GM23248 (cell line): ENCODE results near the gene HNRNPH3. TPM values are rescaled to one million over a fixed set of nuclear protein-coding genes. Genes with fewer than 3 reads are reported as not detected.

Source experiments
- DNase-seq: peaks from one replicate; pipeline ENCODE4 v3.0.0-alpha.2; 2015
- H2AFZ ChIP-seq: fragments of 200-600 bp; sonication (generic); 2 replicates; pipeline ENCODE4 v1.6.1; 2016; ENCODE audit warnings: antibody characterized with exemption
- H3F3A ChIP-seq: fragments of 200-600 bp; sonication (generic); 2 replicates; pipeline ENCODE4 v1.6.1; 2016; ENCODE audit warnings: mild to moderate bottlenecking, antibody characterized with exemption, mixed run types; ENCODE audit not compliant: insufficient read depth
- H3K27ac ChIP-seq: fragments of 200-600 bp; sonication (generic); 2 replicates; pipeline ENCODE4 v1.5.1; 2016; ENCODE audit warnings: mild to moderate bottlenecking
- H3K27me3 ChIP-seq: fragments of 200-600 bp; sonication (generic); replicated peaks from 2 replicates; pipeline ENCODE4 v1.6.1; 2016; ENCODE audit warnings: mild to moderate bottlenecking; ENCODE audit not compliant: insufficient read depth
- H3K36me3 ChIP-seq: fragments of 200-600 bp; sonication (generic); 2 replicates; pipeline ENCODE4 v1.6.1; 2016; ENCODE audit warnings: low read depth, mild to moderate bottlenecking
- H3K4me1 ChIP-seq: fragments of 200-600 bp; sonication (generic); 2 replicates; pipeline ENCODE4 v1.6.1; 2016; ENCODE audit warnings: mild to moderate bottlenecking; ENCODE audit not compliant: insufficient read depth
- H3K4me2 ChIP-seq: fragments of 200-600 bp; sonication (generic); one replicate; pipeline ENCODE4 v1.6.1; 2016; ENCODE audit warnings: mild to moderate bottlenecking; ENCODE audit not compliant: unreplicated experiment
- H3K4me3 ChIP-seq: fragments of 200-600 bp; sonication (generic); 2 replicates; pipeline ENCODE4 v1.5.1; 2016; ENCODE audit warnings: mild to moderate bottlenecking
- H3K79me2 ChIP-seq: fragments of 200-600 bp; sonication (generic); 2 replicates; pipeline ENCODE4 v1.6.1; 2016; ENCODE audit warnings: mild to moderate bottlenecking; ENCODE audit not compliant: insufficient read depth
- H3K9ac ChIP-seq: fragments of 200-600 bp; sonication (generic); 2 replicates; pipeline ENCODE4 v1.6.1; 2016; ENCODE audit warnings: mild to moderate bottlenecking
- H3K9me2 ChIP-seq: fragments of 200-600 bp; sonication (generic); 2 replicates; pipeline ENCODE4 v1.6.1; 2016; ENCODE audit warnings: mixed run types, mild to moderate bottlenecking, moderate library complexity; ENCODE audit not compliant: insufficient read depth
- H3K9me3 ChIP-seq: fragments of 200-600 bp; sonication (generic); one replicate; pipeline ENCODE4 v1.6.1; 2017; ENCODE audit warnings: low read depth
- H4K20me1 ChIP-seq: fragments of 200-600 bp; sonication (generic); 2 replicates; pipeline ENCODE4 v1.6.0; 2016; ENCODE audit not compliant: insufficient read depth
- EZH2 ChIP-seq: fragments of 200-600 bp; sonication (generic); IDR thresholded peaks from 2 replicates; pipeline ENCODE4 v1.6.1; 2018; ENCODE audit warnings: antibody characterized with exemption, mild to moderate bottlenecking; ENCODE audit not compliant: insufficient read depth, poor library complexity, severe bottlenecking
- EZH2phosphoT487 ChIP-seq: fragments of 200-600 bp; sonication (generic); IDR thresholded peaks from 2 replicates; pipeline ENCODE4 v1.6.1; 2018; ENCODE audit warnings: antibody characterized with exemption, moderate library complexity, mild to moderate bottlenecking, low read depth; ENCODE audit not compliant: insufficient read depth
- WGBS, 2 experiments: methylation state at CpG; one replicate each; pipeline ENCODE4 v1.1.6; 2015 to 2017; ENCODE audit warnings: low lambda C conversion rate in 2 of 2, low coverage in 1 of 2; ENCODE audit errors: missing lambda C conversion rate in 2 of 2; 5-methylcytosine and 5-hydroxymethylcytosine counted together
- in situ Hi-C: fragments of 300-500 bp; cut with MboI; formaldehyde crosslinking; loops from 2 replicates; pipeline ENCODE4 v1.15.0; 2020
- polyA plus RNA-seq: library from polyadenylated mRNA; unstranded; fragments of >200 nt; fragmentation: Nextera tagmentation; extraction: Ambion mirVana; gene quantifications from 2 replicates; pipeline ENCODE4 v1.2.1, GENCODE V29; 2016
- total RNA-seq: library from RNA; depleted of rRNA; stranded (reverse); fragments of >200 nt; shearing (Covaris generic); gene quantifications from 2 replicates; pipeline ENCODE4 v1.2.3, GENCODE V29; 2014; rRNA removed

HNRNPH3 gene
- 6.7 and 17.6 TPM in 2 replicates for total RNA-seq
- 122 and 124 TPM in 2 replicates for polyA plus RNA-seq

- peak within 1 kb of the TSS; percentile 99 for H3K4me3 ChIP-seq
- H4K20me1 ChIP-seq, result peaks cover 35% of the 10 kb centered on the region
- 0 out of 2 replicates have a peak, but pooled peaks cover 8% of the 10 kb centered on the region for H3K36me3 ChIP-seq
- H3K79me2 ChIP-seq, result peaks cover 70% of the 10 kb centered on the region
- H3K27ac ChIP-seq, result peak within 1 kb of the TSS; percentile 93
- H3K9me2 ChIP-seq, result no peaks in the 10 kb centered on the region
- H2AFZ ChIP-seq, result peak within 1 kb of the TSS; percentile 87
- DNase-seq, result peak; percentile 100
- peak within 1 kb of the TSS; percentile 97 for H3K4me2 ChIP-seq
- WGBS, 2 experiments, result 1% methylated on average over 70 of the region's 73 CpGs
- in situ Hi-C loops, result no loop called here
- no peaks in the 10 kb centered on the region for H3K27me3 ChIP-seq
- TF ChIP-seq EZH2 (no peak), EZH2phosphoT487 (no peak)
- H3F3A ChIP-seq, result peaks cover 66% of the 10 kb centered on the region
- no peaks in the 10 kb centered on the region for H3K9me3 ChIP-seq
- H3K4me1 ChIP-seq, result peaks cover 42% of the 10 kb centered on the region
- peak within 1 kb of the TSS; percentile 99 for H3K9ac ChIP-seq
These were observed at the start of gene HNRNPH3 for GRCh38 chr10:68331455-68332258. TSS of gene HNRNPH3 (plus strand) at chr10:68332064. CDS start at chr10:68337222, 5,158 bp downstream.

GRCh38 chr10:68284062-68285001 is 47.5 kb upstream of the HNRNPH3 start:
- Histone ChIP-seq H3K4me1 (no peaks in the 10 kb centered on the region), H3F3A (no peaks in the 10 kb centered on the region), H3K27me3 (no peaks in the 10 kb centered on the region), H4K20me1 (no peaks in the 10 kb centered on the region), H3K9me2 (no peaks in the 10 kb centered on the region), H2AFZ (no peak overlapping the region), H3K27ac (no peak overlapping the region), H3K9me3 (no peaks in the 10 kb centered on the region), H3K79me2 (no peaks in the 10 kb centered on the region), H3K36me3 (no peaks in the 10 kb centered on the region), H3K4me3 (no peak overlapping the region), H3K9ac (no peak overlapping the region), H3K4me2 (no peak overlapping the region)
- TF ChIP-seq EZH2phosphoT487 (no peak), EZH2 (no peak)
- in situ Hi-C loops, result no loop called here
- no peak for DNase-seq
- 76 to 77% methylated on average over 9 of the region's 9 CpGs for WGBS, 2 experiments

DNA sequence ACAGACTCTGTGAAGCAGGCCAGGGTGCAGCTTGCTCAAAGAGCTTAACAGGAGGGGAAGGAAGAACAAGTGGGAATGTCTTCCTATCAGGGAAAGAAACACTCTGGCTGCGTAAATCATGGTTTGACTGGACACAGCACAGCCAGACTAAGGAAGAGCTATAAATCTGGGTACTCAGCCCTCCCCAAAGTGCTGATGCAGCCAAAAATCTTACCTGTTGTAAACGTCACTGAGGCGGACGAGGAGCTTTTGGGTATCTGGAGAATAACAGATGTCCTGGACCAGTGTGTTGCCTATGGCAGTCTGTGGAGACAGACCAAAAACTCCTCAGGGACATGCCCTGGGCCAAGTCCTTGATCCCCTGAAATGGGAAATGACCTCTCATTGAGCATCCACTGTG is 43.1 kb upstream of the HNRNPH3 start:
- H4K20me1 ChIP-seq, result no peaks in the 10 kb centered on the region
- in situ Hi-C loops, result no loop called here
- no peaks in the 10 kb centered on the region for H3K4me1 ChIP-seq
- no peak overlapping the region for H3K27ac ChIP-seq
- no peaks in the 10 kb centered on the region for H3K27me3 ChIP-seq
- no peak for TF ChIP-seq EZH2phosphoT487
- TF ChIP-seq EZH2, result no peak
- no peaks in the 10 kb centered on the region for H3K79me2 ChIP-seq
- H3K9me3 ChIP-seq, result no peaks in the 10 kb centered on the region
- DNase-seq, result no peak
- 92 to 98% methylated on average over 4 of the region's 4 CpGs for WGBS, 2 experiments
- H3K9ac ChIP-seq, result no peak overlapping the region
- H3F3A ChIP-seq, result no peaks in the 10 kb centered on the region
- no peaks in the 10 kb centered on the region for H3K9me2 ChIP-seq
- H2AFZ ChIP-seq, result no peak overlapping the region
- H3K4me3 ChIP-seq, result no peak overlapping the region
- no peak overlapping the region for H3K4me2 ChIP-seq
- no peaks in the 10 kb centered on the region for H3K36me3 ChIP-seq

DNA sequence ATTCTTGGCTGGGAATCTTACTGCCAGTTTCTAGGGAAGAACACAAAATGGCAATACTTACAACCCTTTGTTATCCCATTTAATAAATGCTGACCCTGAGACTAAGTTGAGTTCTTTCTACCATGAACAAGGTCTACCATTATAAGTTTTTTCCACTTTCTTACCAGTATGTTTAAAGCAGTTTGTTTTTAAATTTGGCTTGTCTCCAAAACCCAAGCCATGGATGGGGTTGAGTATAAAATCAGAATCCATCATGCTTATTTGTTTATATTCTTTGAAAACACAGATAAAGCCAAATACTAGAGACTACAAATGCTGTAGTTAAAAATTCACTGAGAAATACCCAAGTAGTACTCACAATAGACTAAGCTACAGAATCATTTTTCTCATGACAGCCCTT is 41.1 kb upstream of the HNRNPH3 start:
- no peak overlapping the region for H3K27ac ChIP-seq
- H3K79me2 ChIP-seq, result no peaks in the 10 kb centered on the region
- no peaks in the 10 kb centered on the region for H3K27me3 ChIP-seq
- no peaks in the 10 kb centered on the region for H3K36me3 ChIP-seq
- no peak overlapping the region for H3K4me2 ChIP-seq
- in situ Hi-C loops, result no loop called here
- H3K4me3 ChIP-seq, result no peak overlapping the region
- H3K9me3 ChIP-seq, result no peaks in the 10 kb centered on the region
- H4K20me1 ChIP-seq, result no peaks in the 10 kb centered on the region
- no peaks in the 10 kb centered on the region for H3K4me1 ChIP-seq
- H3K9me2 ChIP-seq, result no peaks in the 10 kb centered on the region
- TF ChIP-seq EZH2phosphoT487, result no peak
- TF ChIP-seq EZH2, result no peak
- H3F3A ChIP-seq, result no peaks in the 10 kb centered on the region
- no peak overlapping the region for H3K9ac ChIP-seq
- DNase-seq, result no peak
- no peak overlapping the region for H2AFZ ChIP-seq
